Stimulated activated CD8-positive, alpha-beta memory T cell treated with anti-CD3 and anti-CD28 coated beads, Interleukin-7, amount 100 ng/mL, for 48 hours (primary cell): ENCODE results near the gene ZSWIM6.

Experiments
- DNase-seq, 2 donors: peaks; one replicate each; pipeline ENCODE4 v3.0.0-alpha.2; 2020; ENCODE audit warnings: low read depth in 1 of 2; ENCODE audit errors: extremely low read depth in 1 of 2

ZSWIM6 gene

DNA sequence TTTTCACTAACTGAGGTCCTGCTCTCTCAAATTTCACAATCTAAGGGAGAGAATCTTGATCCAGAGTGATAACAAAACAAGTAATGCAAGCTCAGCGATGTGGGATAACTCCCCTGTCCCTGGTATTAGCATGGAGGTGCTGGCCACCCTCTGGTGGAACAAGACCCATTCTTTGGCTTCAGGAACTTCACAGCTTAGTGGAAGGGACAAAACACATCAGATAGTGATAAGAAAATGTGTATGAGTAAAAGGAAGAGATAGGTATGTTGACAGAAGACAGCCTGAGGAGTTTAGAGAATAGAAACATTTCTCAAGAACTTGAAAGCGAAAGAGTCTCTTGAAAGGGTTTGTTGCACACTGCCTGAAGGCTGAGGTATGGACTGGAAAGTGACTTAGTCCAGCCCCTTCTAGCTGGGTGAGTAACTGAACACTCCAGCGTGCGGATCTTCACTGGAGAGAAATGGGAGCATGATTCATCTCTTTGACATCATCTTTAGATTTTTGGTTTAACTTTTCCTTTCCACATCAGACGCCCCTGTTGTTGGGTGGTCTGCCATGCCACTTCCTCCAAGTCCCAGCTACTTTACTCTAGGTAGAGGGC, 25.4 kb upstream of the ZSWIM6 start:
- peak in 1 of 2 donors; percentile 64 for DNase-seq

DNA sequence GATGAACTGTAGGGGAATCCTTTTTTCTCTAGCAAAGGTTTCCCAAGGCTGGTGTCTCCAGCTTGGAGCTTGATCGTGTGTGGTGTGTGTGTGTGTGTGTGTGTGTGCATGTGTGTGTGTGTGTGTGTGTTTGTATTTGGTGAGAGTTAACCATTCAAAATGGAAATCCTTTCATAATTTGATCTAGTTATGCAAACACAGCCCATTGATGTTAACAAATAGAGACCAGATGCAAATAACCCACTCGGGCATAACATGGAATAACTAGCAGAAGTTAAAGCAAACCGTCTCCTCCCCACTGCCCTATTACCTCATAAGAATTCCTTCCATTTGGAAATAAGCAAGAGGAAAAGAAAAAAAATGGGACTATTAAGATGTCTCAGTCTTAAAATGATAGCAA, 24.9 kb upstream of the ZSWIM6 start:
- no peak for DNase-seq

DNA sequence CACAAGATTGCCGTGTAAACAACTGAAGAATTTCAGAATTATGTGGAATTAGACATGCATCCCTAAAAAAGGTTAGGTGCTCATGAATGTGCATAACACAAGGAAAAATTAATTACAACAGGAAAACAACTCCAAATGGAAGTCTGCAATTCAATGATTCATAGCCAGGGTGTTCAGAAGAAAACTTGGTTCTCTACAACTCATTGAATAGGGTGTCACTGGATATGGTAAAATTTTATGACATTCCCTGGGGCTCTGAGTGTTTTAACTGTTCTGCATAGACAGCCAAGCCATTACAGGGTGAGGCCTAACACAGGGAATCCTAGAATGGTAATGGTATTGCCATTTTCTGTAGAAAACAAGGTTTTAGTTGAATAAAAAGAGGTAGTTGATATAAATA, 24.4 kb upstream of the ZSWIM6 start:
- no peak for DNase-seq

DNA sequence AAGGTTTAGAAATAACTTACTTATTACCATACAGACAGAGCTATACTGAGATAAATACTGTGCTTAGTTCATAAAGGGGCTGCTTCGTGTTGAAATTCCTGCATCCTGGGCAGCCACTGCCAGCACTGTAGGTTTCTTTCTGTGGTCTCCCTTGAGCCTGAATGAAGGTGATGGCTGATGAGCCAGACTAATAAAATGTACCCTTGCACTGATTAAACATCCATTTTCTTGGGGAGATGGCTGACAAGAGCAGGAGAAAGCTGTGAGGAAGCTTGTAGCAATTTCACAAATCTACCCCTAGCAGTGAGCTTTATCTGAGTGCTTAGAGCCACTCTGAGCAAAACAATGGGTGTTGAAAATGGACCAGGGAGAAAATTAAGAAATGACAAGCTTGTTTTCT, 23.3 kb upstream of the ZSWIM6 start:
- no peak for DNase-seq

DNA sequence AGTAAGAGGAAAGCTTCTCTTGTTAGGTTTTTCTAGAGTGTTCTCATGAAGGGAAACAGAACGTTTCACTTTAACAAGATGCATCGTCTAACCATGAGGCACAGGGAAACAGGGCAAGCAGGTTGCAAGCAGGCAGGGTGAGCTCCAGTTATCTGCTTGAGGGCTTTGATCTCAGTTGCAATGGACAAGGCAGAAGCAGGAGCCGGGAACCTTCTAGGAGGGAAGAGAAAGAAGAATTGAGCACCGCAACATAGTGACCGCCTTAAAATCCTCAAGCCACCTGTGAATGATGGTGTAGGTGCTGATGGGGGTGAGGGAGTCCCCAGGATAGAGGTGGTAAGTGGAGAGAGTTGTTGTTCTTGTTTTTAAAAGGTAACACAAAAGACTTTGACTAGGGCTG, 22.9 kb upstream of the ZSWIM6 start:
- no peak for DNase-seq

DNA sequence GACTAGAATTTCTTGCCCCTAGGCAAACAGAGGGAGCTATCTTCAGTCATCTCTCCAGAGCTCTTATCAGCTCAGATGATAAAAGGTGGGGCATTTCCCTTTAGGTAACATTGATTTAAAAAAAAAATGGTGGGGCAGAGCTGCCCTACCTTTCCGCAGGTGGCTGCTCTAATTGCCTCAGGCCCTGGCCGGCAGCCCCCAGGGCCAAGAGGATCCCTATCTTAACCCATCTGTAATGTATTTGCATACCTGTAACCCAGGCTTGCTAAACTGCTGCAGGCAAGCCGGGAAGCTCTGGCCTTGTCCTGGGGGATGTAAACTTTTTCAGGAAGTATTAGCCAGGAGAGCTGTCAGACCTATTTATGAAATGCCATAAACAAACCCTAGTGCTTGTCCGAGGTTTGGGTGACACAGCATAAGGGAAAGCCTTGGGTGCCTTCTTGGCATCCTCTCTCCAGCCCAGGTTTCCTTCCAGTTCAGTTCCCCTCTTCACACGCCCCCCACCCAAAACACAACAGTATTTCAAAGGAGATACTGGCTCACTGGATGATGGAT, 20.9 kb upstream of the ZSWIM6 start:
- DNase-seq: no peak

DNA sequence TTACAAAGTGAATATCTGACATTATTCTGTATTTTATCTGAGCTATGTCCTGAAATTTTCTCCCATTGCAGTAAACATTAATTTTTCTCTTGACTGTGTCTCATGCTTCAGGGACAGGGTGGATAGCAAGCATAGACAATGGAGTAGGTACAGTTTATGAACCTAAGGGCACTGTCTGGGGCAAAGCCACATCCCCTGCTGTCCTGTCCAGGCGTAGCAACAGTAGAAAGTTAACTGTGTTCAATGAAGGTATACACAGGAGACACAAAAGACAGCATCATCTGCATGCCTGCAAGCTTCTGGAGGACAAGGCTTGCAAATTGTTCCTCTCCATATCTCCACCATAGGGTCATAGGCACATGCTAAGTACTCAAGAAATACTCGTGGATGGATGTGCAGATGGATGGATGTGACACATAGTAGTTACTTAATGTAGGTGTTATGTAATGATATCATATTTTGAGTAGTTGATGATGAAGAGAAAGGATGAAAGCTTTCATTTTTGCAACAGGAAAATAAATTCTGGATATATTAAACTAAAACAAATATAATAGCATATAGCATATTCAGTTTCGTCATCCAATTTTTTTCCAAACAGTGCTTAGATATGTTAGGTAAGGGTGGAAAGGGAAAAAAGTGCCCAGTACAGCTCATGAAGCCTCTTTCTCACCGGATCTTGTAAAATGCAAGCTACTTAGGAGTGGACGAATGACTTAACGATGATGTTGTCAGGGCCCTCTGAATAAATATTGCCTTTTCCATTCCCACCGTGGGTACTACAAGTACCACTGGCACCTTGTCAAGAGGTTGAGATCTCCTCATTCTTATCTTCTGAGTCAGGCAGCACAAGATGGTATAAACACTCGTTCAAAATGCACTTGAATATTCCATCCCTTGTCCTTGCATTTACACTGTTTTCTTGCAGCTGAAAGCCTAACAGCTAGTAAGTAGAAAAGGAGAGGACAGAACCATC, 19.9 kb upstream of the ZSWIM6 start:
- DNase-seq: no peak

DNA sequence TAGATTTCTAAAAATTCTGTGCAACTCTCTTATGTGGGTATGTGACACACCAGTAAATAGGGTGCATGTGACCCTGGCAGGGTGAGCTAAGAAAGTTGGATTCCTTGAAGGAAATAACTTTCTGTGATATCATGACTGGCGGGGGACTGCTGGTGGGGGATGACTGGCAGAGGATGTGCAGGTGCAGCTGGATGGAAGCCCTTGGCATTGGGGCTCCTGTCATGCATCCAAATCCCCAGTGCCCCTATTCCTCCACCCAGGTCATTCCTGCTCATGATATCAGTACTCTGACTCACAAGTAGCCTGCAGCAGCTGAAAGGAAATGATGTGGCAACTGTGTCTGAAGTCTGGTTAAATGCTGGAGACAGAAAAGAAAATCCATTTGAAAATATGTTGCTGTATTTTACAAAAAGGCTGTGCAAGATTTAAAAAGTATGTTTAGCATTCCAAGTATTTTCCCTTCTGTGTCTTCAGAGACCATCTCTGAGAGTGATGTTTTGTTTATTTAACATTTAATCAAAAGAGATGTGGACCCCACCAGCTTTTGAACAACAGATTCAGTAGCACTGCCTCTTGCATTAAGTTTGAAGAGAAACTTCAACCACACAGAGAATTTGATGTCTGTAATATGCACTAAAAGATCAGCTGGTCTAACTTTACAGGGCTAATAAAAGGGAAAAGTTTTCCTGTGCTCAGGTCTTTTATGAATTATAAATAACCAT, 17.9 kb upstream of the ZSWIM6 start:
- DNase-seq: no peak

DNA sequence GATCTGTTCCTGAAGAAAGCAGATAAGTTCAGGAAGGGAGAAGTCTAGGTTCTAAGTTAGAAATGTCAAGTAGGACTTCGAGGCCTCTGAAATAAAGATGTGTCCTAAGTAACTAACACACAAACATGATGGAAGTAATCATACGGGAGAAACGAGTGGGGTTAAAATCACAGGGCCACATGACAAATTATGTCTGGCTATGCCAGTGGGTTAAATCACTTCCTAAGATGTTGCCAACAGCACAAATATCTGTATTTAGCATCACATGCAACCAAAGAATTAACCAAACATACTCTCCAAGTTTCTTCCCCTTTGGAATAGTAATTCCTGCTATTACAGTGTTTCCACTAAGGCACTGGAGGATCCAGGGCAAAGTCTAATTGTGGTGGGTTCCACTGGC, 13.7 kb upstream of the ZSWIM6 start:
- no peak for DNase-seq

DNA sequence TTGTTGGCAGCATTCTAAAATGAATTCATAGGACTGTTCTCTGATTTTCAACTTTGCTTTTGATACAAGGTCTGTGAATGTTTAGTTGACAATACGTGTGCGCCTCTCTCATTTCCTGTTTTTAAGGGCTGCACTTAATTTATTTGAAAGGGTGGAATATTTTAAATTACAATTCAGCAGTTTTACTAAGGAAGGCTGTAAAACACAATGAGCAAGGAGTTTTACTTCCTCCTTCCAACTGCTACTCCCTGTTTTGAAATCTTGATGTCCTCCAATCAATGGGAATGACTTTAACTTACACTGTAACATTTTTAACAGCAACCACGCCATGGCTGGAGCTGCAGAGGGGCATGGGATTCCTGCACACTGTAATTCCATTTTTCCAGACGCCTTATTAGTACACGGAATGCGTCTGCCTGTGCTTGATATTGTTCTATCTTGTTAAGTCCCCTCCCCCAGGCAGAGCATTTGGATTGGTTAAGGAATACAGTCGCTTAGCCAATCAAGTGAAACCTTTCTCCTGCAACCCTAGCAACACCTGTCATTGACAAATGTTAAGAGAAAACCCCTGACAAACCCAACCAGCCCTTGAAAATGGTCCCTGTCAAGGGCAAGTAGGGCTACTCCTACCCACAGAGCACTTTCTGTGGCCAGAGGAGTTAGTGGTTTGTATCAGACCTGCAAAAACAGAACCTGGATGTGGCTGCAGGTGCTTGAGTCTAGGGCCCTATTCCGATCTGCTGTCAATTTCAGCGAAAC, 12.5 kb upstream of the ZSWIM6 start:
- DNase-seq: no peak

DNA sequence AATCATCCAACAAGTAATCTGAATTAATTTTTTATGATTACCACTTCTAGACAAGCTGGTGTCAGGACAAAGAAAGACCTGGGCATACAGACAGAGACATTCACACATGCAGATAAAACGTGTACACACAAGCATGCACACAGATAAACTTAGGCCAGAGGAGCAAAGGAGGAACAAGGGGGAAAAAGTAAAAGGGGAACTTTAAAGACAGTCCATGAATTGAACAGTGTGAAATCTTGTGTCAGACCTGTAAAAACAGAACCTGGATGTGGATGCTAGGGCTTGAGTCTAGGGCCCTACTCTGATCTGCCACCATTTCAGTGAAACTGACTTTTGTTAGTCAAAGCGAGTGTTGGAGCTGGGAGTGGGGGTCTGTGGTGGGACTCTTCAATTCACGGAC, 11.2 kb upstream of the ZSWIM6 start:
- DNase-seq: no peak

DNA sequence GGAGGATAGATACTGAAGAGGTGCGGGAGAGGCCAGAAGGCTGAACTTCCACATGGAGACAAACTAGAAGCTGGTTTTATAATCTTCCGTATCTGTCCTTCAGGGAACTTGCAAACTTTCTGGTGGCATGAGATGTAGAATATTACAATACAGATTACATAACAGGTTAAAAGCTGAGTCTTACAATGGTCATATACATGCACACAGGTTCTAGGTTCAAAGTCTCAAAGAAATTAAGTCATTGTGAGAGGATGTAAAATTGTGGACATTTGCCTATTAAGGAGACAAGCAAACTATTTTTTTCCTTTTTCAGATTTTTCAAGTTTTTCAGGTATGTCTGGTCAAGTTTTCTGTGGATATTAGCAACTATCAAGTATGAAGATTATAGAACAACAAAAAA, 10.4 kb upstream of the ZSWIM6 start:
- no peak for DNase-seq

DNA sequence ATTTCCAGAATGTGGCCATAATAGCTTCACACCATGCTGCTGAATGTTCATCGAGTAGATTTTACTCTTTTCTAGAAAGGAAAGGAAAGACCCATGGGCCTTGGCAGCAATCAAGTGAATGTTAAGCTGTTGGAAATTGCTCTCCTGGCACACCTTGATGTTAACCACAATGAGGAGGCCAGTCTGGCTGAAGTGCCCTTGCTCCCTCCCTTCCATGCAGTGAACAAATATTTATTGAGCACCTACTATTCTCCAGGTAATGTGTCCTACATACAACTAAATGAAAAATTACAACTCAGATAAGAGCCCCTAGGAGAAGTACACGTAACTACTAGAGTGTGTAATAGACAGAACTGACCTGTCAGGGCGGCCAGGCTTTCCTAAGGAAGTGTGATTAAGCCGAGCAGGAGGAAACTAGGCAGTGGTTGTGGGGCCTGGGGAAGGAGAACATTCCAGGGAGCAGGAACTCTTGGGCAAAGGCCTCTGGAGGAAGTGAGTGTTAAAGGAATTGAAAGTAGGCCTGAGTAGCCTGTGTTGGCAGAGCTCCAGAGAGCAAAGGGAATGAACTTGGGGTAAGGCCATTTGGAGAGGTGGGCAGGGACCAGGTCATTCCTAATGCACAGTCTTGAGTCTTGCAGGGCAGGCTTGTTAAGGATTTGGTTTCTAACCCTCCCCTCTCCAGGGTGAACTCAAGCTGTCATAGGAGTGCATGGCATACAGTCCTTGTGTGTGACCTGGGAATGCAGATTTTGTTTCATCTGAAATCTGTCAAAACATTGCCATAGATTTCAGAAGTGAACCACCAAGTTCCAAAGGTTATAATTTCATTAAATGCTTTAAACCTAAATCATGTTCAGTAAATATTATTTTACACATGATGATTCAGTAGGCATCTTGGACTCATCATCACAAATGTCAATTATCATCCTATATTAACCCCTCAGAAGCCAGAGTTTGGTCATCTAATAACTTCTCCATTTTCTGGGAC, 9.0 kb upstream of the ZSWIM6 start:
- DNase-seq: no peak

DNA sequence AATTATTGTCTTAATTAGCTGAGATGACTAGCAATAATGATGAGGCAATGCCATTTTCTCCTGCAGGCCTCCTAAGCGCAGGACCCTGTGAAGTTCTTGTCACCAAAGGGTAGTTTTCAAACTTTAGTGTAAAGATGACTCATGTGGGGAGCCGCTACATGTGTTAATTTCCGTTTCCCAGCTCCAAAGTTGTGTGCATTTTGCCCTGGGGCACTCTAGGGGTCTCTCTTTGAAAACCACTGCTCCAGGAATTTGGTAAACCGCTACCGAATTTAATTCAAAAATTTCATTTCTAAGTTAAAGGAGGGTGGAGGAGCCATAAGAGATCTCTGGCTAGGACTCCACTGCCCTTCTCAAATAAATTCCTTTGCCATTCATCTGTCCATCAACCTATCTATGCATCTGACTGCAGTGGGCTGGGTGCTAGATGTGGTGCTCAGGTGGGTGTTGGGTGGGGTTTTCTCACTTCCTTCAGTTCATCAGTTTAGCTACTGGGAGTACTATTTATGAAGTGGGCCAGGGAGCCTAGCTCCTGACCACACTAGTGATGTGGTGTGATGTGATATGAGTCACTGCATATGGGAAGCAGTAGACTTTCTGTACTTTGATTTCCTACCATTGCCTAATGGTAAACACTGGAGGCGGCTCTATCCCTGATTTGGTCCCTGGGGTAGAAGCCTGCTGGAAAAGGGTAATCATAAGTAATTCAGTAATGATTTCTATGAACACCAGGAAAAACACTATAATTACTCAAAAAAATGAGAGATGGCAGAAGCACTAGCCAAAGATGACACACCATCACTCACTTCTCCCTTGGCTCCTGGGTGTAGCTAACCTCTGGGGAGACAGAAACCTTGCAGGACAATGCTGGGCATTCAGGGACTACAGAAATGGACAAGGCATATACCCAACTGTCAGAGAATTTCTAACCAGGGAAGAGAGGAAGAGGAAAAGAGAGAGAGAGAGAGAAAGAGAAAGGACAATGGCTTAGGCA, 4.0 kb upstream of the ZSWIM6 start:
- no peak for DNase-seq

DNA sequence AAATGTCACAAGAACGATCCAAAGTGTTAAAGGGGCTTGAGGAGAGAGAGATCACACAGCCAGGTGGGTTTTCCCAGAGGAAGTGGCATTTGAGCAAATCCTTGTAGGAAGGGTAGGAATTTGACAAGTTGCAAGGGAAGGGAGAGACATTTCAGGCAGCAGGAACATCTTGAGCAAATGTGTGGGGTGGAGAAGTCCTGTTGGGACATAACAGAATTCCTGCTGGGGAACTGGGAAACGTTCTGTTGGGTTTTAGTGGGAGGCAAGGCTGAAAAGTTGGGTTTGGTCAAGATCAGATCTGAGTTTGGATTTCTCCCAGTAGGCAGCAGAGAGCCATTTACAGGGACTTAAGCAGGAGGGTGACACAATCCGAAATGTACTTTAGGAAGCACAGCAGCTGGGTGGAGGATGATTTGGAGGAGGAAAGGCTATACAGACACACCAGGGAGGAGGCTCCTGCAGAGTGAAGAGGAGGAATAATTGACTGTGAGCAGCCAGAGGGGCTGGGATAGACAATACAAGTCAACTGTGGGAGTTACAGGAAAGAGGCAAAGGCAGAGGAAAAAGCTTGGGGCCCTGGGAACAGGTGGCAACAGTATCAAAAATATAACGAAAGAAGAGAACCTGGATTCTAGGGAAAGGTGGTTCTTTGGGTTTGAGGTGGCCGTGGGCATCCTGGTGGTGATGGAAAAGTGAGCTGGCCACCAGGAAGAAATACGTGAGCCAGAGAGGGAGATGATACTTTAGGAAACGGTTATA, 3.1 kb upstream of the ZSWIM6 start:
- no peak for DNase-seq

DNA sequence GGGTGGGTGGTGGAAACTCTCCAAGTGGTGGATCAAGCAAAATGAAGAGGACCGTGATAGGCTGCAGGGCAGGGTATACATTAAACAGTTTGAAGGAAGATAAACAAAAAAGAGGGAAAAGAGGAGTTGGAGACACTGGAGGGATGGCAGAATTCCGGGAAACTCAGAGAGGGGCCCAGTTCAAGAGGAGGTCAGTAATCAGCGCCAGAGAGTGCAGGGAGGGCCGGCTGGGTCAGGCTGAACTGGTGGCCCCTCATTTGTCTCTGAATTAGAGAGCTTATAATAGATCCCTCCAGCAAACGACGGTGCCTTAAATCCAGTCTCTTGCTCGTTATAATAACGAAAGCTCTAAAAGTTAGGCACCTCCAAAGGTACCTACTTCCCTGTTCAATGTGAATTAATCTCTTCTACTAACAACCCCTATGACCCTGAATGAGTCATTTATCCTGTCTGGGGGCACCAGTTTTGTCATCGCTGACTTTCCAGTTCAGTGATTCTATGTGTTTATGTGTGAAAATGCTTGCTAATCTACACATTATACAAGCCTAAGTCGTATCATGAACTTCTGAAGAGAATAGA, 2.4 kb upstream of the ZSWIM6 start:
- no peak for DNase-seq

DNA sequence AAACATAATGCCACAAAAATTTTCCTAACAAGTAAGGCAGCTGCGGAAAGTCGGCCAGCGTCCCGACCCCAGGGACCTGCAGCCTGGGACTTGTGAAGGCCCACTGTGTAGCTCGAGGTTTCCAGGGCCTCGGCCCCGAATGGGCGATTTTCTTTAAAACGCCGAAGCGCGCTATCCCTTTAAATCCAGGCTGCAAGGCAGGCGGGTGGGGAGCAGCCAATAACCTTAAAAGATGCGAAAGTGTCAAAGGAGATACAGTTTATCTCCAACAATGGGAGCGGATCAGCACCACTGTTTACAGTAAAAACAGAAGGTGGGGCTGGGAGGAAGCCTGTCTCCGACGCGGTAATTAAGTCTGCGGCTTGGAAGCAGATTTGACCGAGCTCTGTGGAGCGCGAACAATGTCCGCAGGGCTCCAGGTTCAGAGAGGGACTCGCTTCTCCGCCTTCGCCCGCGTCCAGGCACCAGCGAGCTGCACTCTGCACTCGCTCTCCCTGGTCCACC, 1.7 kb upstream of the ZSWIM6 start:
- DNase-seq: no peak
